HG03097 (cell line): ENCODE data around the gene EFL1.
"Not testable (repeated sequence)": the region's sequence is repeated elsewhere in the genome, so short reads cannot be mapped to it uniquely, and the experiment has no call there.

Experiments
- ATAC-seq: cut with Tn5 transposase; IDR thresholded peaks from one replicate; pipeline ENCODE4 v1.9.1; 2021; ENCODE audit not compliant: unreplicated experiment, low FRiP score

The EFL1 gene

DNA sequence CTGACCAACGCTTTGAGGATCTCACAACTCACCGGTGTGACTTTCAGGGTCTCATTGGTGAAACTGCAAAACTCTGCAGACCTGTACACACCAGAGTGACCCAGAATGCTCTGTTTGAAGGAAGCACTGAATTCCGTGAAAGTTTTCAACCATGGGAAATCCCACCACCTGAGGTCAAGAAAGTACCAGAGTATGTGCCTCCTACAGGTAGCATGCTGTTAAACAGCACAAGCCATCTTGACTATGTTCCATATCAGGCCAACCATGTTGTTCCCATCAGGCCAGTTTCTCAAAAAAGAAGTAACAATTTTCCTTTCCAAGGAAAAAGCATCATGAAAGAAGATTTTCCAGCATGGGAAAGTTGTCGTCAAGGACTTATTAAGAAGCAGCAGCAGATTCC lies 19.9 kb upstream of the EFL1 start:
- ATAC-seq = not testable (repeated sequence)

DNA sequence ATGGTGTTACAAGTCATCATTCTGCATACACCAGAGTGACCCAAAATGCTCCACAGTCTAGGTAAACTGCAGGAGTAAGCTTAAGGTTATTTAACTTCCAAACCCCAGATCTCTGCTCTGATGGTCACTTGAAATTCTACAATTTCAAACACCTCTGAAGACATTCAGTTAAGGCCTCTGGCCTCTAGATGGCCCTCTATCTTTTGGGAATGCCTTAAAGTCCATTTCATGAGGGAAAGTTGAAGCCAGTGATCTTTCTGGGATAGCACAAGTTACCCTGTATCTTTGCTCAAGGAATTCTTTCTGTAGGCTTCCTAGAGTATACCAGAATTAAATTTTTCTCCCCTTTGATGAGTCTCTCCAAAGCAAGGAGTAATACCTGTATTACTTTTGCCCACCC lies 18.7 kb upstream of the EFL1 start:
- ATAC-seq = not testable (repeated sequence)

DNA sequence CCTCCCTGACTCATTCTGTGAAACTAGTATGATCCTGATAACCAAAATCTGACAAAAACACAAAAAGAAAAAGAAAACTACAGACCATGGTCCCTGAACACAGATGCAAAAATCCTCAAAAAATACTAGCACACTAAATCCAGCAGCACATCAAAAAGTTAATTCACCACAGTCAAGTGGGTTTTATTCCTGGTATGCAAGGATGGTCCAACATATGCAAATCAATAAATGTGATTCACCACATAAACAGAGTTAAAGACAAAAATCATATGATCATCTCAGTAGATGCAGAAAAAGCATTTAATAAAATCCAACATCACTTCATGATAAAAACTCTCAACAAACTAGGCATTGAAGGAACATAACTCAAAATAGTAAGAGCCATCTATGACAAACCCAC lies 12.9 kb upstream of the EFL1 start:
- ATAC-seq = no peak

DNA sequence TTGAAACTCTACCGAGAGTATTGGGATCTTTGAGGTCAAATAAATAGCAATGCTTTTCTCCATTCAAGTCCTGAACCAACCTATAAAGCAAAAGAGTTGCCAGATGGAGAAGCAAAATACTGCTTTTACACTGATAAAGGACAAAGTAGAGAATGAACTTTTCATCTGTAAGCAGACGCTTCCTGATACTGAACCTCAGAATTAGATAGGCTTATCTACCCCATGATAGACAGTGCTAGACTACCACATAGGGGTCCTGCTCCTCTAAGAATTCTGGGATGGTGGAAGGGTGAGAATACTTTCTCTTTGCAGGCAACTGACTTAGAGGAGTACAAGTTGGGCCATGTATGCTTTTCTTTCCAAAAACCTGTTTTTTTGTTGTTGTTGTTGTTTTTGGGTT lies 9.6 kb upstream of the EFL1 start:
- no peak for ATAC-seq

DNA sequence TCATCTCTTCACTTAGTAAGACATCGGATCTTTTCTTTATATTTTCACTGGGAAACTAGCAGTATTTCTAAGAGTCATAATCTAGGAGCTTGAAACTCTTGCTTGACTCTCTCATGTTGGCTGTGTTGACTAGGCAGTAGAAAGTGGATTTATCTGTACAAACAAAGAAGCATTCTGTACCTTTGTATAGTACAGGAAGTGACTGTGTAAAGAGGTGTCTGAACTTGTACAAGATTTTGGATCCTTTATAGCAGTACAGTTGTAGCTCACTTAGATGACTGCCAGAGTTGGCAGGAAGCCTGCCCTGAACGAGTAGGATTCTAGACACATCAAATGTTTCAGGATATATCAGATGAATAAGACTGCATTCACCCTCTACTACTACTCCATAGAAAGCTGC lies 5.9 kb upstream of the EFL1 start:
- ATAC-seq = not testable (repeated sequence)

DNA sequence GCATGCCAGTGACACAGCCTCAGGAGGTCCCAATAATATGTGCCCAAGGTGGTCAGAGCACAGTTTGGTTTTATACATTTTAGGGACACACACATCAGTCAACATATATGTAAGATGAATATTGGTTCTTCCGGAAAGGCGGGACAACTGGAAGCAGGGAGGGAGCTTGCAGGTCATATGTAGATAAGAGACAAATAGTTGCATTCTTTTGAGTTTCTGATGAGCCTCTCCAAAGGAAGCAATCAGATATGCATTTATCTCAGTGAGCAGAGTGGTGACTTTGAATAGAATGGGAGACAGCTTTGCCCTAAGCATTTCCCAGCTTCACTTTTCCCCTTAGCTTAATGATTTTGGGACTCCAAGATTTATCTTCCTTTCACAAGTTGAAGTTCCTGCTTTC lies 4.6 kb upstream of the EFL1 start:
- ATAC-seq = not testable (repeated sequence)

DNA sequence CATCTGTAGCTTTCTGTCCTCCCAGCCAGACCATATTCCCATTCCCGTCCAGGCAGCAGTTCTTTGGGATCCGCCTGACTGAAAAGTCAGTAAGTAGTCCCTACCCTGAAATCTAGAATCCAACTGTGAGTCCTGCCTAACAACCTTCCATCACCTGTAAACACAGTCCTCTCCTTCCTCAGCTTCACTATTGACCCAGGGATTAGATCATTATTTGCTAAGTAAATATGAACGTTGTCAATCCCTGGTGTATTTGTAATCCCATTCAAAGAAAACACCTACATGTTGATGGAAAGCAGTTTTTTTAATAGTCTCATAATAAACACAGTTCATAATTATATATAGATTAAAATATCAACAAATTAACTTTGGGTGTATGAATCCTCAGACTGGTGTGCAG lies 816 bp upstream of the EFL1 start:
- ATAC-seq = no peak

DNA sequence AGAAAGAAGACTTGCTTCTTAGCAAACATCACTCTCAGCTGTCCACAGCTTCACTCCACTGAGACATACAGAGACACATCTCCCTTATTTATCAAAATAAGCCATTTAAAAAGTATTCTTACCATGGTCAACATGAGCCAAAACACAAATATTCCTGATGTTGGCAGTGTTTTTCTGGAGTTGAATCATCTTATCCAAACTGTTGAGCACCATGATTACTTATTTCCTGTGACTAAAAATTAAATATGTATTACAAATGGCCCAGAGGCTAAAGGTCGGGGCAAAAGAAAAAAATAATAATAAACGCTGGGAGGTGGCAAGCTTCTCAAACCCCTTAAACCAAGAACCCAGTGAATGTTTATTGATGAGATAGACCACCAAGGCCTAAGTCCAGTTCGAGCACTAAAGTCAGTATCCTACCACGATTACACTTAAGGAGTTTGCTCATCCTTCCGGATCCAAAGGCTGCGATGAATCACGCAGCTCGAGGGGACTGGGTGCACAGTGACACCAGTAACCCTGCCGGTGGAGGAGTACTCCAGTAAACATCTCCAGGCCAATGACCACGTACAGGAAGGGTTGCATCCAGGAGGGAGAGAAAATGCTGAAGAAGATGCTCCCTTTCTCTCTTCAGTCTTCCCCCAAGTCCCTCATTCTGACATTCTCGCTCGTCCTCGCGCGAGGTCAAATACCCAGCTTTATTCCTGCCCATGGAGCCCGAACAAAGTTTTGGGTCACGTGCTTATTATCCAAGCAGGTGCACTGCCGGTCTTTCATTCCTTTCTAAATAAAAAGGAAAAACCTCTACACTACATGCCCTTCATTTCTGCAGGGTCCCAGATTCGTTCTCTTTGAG lies 740 bp downstream of the EFL1 start:
- ATAC-seq = peak; percentile 17

DNA sequence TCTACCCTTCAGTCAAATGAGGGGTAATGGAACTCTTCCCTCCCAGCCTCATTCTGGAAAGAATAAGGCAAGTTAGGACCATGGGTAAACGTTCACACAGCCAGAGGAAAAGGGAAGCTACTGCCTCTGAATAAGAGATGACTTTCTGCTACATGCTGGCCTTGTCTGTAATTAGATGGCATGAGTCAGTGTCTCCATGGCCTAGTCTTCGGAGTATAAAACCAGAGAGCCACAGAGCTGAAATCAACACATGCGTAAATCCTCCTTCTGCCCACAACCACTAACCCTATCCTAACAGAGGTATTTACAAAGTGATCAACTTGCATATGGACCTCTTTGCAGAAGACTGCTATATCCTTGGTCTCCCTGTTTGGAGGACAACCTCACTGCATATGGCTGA lies 14.3 kb downstream of the EFL1 start:
- ATAC-seq = not testable (repeated sequence)

DNA sequence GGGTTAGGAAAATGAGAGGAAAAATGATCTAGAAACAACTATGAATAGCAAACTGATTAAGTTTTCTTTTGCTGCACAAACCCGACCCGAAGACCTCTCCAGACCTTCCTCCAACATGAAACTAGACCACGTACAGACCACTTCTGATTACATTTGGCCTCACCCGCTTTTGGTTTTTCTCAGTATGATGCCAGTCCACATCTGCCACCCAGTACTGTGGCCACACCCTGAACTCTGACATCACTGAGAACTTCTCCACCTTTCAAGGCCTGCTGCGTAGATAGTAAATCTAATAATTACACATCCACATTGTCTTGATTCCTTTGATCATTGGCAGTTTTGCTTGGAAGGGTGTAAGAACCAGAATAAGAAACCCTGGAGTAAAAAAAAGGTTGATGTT lies 16.6 kb downstream of the EFL1 start:
- ATAC-seq = not testable (repeated sequence)

DNA sequence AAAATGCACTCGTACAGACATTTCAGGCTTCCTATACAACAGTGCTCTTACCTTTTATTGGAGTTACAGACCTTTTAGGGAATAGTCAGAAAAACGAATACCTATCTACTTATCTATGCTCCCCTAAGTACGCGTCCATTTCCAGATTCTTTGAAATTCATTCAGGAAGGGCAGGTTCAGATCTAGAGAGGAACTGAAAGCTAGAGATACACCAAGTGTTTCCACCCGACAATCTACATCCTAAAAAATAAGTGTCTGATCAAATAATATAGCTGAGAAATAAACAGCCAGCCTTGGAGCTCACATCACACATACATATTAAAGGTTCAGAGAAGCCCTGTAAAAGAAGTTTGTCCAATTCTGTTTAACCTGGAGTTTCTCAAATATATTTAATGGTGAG lies 18.9 kb downstream of the EFL1 start:
- ATAC-seq = not testable (repeated sequence)

DNA sequence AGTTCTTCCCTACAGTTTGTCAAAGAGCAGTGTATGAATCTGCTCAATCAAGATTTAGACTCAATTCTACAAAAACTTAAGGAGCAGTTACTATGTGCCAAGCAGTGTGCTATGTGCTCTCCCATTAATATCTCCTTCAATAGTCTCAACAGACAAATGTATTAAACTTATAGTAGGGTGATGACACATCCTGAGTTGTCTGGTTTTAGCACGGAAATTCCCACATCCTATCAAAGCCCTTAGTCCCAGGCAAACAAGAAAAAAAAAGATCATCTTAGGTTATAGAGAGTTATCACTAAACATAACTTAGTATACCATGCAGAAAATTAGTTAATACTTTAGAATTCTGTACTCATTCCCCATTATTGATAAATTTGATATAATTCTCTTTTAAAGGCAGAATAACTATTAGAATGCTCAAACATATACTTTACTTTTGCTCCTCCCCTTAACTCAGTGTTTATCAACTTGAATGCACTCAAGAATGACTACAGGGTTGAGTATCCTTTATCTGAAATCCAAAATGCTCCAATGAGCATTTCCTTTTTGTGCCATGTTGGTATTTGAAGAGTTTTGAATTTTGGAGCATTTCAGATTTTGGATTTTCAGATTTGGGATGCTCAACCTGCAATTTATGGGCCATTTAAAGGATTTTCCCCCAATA lies 20.6 kb downstream of the EFL1 start:
- not testable (repeated sequence) for ATAC-seq

DNA sequence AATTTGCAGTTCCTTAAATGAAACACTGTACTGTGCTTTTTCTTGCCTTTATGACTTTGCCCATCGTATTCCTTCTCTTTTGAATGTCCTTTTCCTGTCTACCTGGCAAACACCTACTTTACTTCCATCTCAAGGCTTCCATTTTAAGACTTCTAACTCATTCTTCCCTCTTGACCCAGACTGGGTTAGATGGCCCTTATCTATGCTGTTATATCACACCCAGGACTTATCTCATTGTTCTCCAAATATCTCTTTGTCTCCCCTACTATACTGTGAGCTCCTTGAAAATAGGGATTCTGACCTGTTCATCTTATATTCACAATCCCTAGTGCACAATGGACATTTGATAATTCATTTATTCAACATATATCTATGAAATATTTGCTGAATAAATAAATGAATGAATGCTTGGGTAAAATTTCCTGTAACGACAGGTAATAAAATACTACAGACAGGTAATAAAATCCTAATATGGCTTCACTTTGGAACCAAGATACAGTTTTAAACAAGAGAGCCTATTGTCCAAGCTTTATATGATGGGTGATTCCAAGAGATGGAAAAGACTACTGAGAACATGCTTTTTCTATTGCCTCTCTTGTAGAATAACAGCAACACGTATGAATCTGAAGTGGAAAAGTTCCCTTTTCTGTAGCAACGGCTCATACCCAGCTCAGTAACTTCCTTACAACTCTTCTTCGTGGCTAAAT lies 22.7 kb downstream of the EFL1 start:
- ATAC-seq = no peak

DNA sequence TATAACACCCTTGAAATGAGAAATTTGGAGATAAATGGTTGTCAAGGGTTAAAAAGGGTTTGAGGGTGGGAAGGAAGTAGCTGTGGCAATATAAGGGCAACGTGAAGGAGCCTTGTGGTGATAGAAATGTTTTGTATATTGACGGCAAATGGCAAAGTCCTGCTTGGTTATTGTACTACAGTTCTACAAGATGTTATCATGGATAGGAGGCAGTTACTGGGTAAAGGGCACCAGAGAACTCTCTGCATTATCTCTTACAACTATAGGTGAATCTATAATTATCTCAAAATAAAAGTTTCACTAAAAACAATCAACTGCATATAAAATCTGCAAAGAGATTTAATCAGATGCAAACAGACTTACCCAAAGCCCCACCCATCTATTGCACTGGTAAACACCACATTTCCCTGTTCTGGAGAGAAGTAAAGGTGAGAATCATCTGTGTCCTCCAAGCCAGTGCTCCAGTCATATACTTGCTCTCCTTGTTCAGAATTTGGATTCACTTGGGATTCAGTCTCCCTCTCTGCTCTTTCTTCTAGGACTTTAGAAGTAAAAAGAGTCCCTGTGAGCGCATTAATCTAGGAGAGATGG lies 24.5 kb downstream of the EFL1 start:
- ATAC-seq = not testable (repeated sequence)

DNA sequence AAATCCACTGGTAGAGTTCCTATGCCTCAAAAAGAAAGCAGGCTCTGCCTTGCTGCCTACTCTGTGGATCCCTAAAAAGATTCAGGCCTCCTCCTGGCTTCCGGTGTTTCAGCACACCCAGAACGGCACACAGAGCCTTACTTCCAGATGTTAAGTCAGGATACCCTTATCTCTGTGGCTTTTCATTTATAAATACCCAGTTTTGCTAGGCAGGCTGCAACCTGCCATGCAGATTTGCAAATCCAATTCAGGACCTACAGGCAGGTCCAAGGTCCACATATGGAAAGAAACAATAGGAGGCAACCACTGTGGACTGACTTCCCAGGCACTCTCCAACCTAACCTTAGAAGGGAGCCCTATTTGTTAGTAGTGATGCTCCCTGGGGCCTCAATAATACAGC lies 30.7 kb downstream of the EFL1 start:
- ATAC-seq = no peak

DNA sequence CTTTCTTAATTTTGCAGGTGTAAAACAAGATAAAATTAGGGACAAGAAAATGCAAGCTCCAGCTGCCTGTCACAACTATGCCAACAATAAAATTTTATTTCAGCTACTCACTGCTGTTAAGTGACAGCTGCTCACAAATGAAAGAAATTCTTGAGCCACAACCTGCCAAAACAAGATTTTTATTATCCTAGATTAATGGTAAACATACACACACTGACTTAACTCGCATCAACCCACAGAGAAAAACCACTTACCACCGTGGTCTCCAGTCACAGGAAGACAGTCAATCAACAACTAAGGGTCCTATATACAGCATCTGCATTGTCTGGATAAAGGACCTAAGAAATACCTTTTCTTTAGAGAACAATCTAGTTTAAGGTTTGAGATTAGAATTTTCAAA lies 31.3 kb downstream of the EFL1 start:
- ATAC-seq = no peak

DNA sequence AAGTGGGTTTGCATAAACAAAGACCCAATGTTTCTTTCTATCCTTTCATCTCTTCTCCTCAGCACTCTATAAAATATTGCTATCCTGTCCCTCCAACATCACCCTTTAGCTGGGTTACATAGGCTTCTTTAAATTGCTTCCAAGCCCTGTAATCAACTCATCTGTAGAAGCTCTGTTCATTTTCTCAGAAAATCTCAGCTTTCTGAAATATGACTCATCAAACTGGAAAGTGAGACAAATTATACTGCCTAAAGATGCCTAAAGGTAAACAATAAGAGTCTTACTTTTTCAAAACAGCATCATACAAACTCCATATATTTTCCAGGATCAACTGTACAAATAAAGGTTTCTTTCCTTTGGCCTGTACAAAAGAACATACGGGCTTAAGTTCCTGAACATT lies 33.8 kb downstream of the EFL1 start:
- no peak for ATAC-seq

DNA sequence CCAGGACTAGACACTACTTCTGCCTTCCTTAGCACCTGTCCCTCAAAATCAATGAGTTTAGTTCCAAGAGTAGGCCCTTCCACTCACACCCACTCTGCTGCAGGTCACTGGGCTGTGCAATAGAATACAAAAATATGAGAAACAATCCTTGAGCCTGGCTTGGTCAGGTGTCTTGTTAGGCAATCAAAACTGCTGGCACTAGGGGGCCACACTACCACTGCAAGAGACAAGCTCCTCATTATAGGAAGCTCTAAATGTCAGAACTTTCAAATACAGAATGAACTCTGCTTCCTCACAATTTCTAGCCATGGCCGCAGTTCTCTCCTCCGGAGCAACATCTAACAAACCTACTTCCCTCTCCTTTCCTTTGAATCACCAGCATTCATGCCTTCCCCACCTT lies 41.0 kb downstream of the EFL1 start:
- not testable (repeated sequence) for ATAC-seq

DNA sequence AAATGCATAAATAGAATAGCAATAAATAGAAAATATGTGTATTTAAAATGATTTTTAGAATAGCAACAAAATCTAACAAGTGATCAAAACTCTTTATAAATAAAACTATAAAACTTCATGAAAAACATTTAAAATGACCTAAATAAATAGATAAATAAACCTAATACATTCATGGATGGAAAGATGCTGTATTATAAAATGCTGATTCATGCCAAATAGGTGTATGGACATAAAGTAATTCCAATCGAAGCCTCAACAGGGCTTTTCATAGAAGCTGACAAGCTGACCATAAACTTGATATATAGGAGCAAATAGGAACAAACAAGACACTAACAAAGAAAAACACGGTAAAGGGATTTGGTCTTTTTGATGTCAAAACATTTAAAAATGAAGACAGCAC lies 46.4 kb downstream of the EFL1 start:
- ATAC-seq = not testable (repeated sequence)

DNA sequence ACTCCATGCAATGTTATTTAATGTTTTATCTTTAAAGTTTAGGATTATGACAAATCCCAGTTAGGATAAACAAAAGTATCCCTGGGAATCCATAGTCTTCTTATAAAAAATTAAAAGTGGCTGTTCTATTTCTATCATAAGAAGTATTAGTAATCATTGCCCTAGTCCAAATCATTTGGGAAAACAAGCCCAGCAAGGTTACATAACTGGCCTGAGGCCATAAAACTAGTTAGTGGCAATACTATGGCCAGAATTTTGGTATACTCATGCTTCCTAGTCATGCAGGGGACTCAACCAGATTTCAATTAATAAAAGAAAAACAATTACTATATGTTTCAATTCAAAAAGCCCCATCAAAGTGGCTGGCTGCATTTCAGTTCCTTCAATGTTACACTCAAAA lies 50.3 kb downstream of the EFL1 start:
- ATAC-seq = not testable (repeated sequence)

DNA sequence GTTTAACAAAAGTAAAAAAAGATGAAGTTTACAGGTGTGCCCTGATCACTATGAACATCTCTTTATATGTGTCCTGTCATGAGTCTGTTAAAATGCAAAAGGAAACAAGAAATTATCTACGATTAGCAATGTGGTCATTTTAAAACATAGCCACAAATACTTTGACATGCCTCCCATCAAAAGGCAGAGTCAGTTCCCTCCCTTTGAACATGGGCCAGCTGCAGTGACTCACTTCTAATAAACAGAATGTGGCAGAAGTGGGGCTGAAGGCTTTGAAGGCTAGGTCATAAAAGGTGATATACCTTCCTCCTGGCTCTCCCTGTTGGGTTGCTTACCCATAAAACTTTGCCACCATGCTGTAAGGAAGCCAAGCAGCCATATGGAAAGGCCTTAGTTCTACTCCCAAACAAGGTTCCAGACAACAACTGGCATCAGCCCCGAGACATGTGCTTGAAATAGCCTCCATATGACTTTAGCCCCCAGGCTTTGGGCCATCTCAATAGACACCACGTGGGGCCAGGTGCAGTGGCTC lies 52.4 kb downstream of the EFL1 start:
- not testable (repeated sequence) for ATAC-seq
